ENCODE measurements around the gene CST9. TPM values are rescaled to one million over a fixed set of nuclear protein-coding genes. Genes with fewer than 3 reads are reported as not detected.

Gene CST9
- total and polyA plus RNA-seq, 8 donors: not detected

- intact Hi-C loops (cut with DNase I): no loop called here
Measured at GRCh38 chr20:23641936-23642751, 36.4 kb upstream of the CST9 start.

GRCh38 chr20:23640671-23641667 lies 35.3 kb upstream of the CST9 start:
- intact Hi-C loops (cut with DNase I): no loop called here
- Histone ChIP-seq H3K36me3 (no peaks in the 10 kb centered on the region), H3K27me3 (peaks cover 0 to 9% of the 10 kb centered on the region in 2 donors), H3K4me3 (no peak overlapping the region), H3K9me3 (no peaks in the 10 kb centered on the region), H3K4me1 (peaks cover 14 to 35% of the 10 kb centered on the region in 2 donors), H3K27ac (no peak overlapping the region)
- DNase-seq (no peak), ATAC-seq (no peak)
- no peak for TF ChIP-seq CTCF (IDR thresholded peaks at IDR 0.05)

More at GRCh38 chr20:23641936-23642751, 36.4 kb upstream of the CST9 start:
- TF ChIP-seq CTCF (IDR thresholded peaks at IDR 0.05): no peak
- DNase-seq (no peak), ATAC-seq (peak; percentile 14)
- Histone ChIP-seq H3K9me3 (no peaks in the 10 kb centered on the region), H3K36me3 (no peaks in the 10 kb centered on the region), H3K27me3 (peaks cover 0 to 6% of the 10 kb centered on the region in 2 donors), H3K27ac (no peak overlapping the region), H3K4me3 (no peak overlapping the region), H3K4me1 (peaks cover 4 to 30% of the 10 kb centered on the region in 2 donors)

GRCh38 chr20:23640018-23640601 lies 34.4 kb upstream of the CST9 start:
- peaks cover 0 to 9% of the 10 kb centered on the region in 2 donors for H3K27me3 ChIP-seq
- no peak overlapping the region for H3K4me3 ChIP-seq
- H3K27ac ChIP-seq: no peak overlapping the region
- intact Hi-C loops (cut with DNase I): no loop called here
- ATAC-seq: no peak
- H3K4me1 ChIP-seq: peaks cover 16 to 42% of the 10 kb centered on the region in 2 donors
- no peak for TF ChIP-seq CTCF (IDR thresholded peaks at IDR 0.05)
- no peaks in the 10 kb centered on the region for H3K36me3 ChIP-seq
- DNase-seq: no peak
- no peaks in the 10 kb centered on the region for H3K9me3 ChIP-seq

- Histone ChIP-seq H3K4me1 (peaks cover 16 to 48% of the 10 kb centered on the region in 2 donors), H3K4me3 (no peak overlapping the region), H3K9me3 (no peaks in the 10 kb centered on the region), H3K27ac (no peak overlapping the region), H3K36me3 (peaks cover 0 to 5% of the 10 kb centered on the region in 2 donors), H3K27me3 (peaks cover 0 to 9% of the 10 kb centered on the region in 2 donors)
- intact Hi-C loops (cut with DNase I): no loop called here
- TF ChIP-seq CTCF (IDR thresholded peaks at IDR 0.05): no peak
- ATAC-seq (no peak), DNase-seq (no peak)
Measured at GRCh38 chr20:23639490-23639958, 33.8 kb upstream of the CST9 start.

Data from left lung (tissue), 10 donors.